GM12801 (cell line): ENCODE results near the gene WNK1.

Experiments used
- CTCF ChIP-seq: IDR thresholded peaks from one replicate; pipeline ENCODE4 v1.5.1; 2011; ENCODE audit warnings: control low read depth; ENCODE audit not compliant: insufficient read length; ENCODE audit errors: extremely low read depth

WNK1 gene

GRCh38 chr12:896031-896430 is 143.7 kb downstream of the WNK1 start:
- no peak for TF ChIP-seq CTCF

GRCh38 chr12:897386-897785 is 145.0 kb downstream of the WNK1 start:
- TF ChIP-seq CTCF, result no peak

- no peak for TF ChIP-seq CTCF
Measured at GRCh38 chr12:902581-902980, 150.2 kb downstream of the WNK1 start.

- no peak for TF ChIP-seq CTCF
Measured at GRCh38 chr12:903055-903454, 150.7 kb downstream of the WNK1 start.

GRCh38 chr12:904010-904414 is 151.6 kb downstream of the WNK1 start:
- no peak for TF ChIP-seq CTCF

- no peak for TF ChIP-seq CTCF
Measured at GRCh38 chr12:905261-906031, 153.1 kb downstream of the WNK1 start.

GRCh38 chr12:906062-906585 is 153.7 kb downstream of the WNK1 start:
- no peak for TF ChIP-seq CTCF
